A204.1 (cell line): Measurements from ENCODE around the gene VAV3.

ENCODE experiments used
- FAIRE-seq: peaks from 2 replicates; lab custom pipeline; 2012; peaks lifted over from hg19 to GRCh38; lab: Jason Lieb, UNC

The VAV3 gene

GRCh38 chr1:107972391-107973180 is 7.6 kb upstream of the VAV3 start:
- FAIRE-seq, result no peak

GRCh38 chr1:107966550-107966949 is 1.6 kb upstream of the VAV3 start:
- no peak for FAIRE-seq

- FAIRE-seq, result no peak
These were observed 457 bp downstream of the VAV3 start for GRCh38 chr1:107964336-107965109.

GRCh38 chr1:107963601-107964335 is 1.2 kb downstream of the VAV3 start:
- no peak for FAIRE-seq

GRCh38 chr1:107963008-107963407 is 2.0 kb downstream of the VAV3 start:
- no peak for FAIRE-seq

- FAIRE-seq, result no peak
These were observed 10.1 kb downstream of the VAV3 start for GRCh38 chr1:107954719-107955415.

- no peak for FAIRE-seq
These were observed 10.9 kb downstream of the VAV3 start for GRCh38 chr1:107954126-107954525.

GRCh38 chr1:107953556-107953955 is 11.4 kb downstream of the VAV3 start:
- FAIRE-seq, result no peak

- no peak for FAIRE-seq
These were observed 12.0 kb downstream of the VAV3 start for GRCh38 chr1:107952989-107953388.

GRCh38 chr1:107950464-107950863 is 14.5 kb downstream of the VAV3 start:
- no peak for FAIRE-seq

- FAIRE-seq, result no peak
These were observed 15.3 kb downstream of the VAV3 start for GRCh38 chr1:107949467-107950253.

- FAIRE-seq, result no peak
These were observed 18.2 kb downstream of the VAV3 start for GRCh38 chr1:107946794-107947193.

- no peak for FAIRE-seq
These were observed 21.3 kb downstream of the VAV3 start for GRCh38 chr1:107943694-107944093.

GRCh38 chr1:107942814-107943213 is 22.2 kb downstream of the VAV3 start:
- FAIRE-seq, result no peak

GRCh38 chr1:107941531-107941930 is 23.4 kb downstream of the VAV3 start:
- no peak for FAIRE-seq

GRCh38 chr1:107941123-107941522 is 23.9 kb downstream of the VAV3 start:
- FAIRE-seq, result no peak

- no peak for FAIRE-seq
These were observed 24.3 kb downstream of the VAV3 start for GRCh38 chr1:107940701-107941100.

GRCh38 chr1:107940017-107940577 is 24.9 kb downstream of the VAV3 start:
- FAIRE-seq, result no peak

GRCh38 chr1:107939256-107939655 is 25.7 kb downstream of the VAV3 start:
- FAIRE-seq, result no peak

- FAIRE-seq, result no peak
These were observed 28.2 kb downstream of the VAV3 start for GRCh38 chr1:107936498-107937481.
